GM21737 (cell line): Measurements from ENCODE around the gene GREM2.

Experiments
- ATAC-seq: cut with Tn5 transposase; IDR thresholded peaks from one replicate; pipeline ENCODE4 v1.9.1; 2021; ENCODE audit warnings: mild to moderate bottlenecking, moderate library complexity; ENCODE audit not compliant: unreplicated experiment

GREM2 gene

GRCh38 chr1:240503036-240503435, 108.9 kb downstream of the GREM2 start:
- ATAC-seq, result no peak

- no peak for ATAC-seq
Measured at GRCh38 chr1:240501115-240501514, 110.8 kb downstream of the GREM2 start.

- no peak for ATAC-seq
Measured at GRCh38 chr1:240500647-240501046, 111.3 kb downstream of the GREM2 start.

- ATAC-seq, result no peak
Measured at GRCh38 chr1:240499012-240499411, 112.9 kb downstream of the GREM2 start.

GRCh38 chr1:240498335-240498734, 113.6 kb downstream of the GREM2 start:
- ATAC-seq, result no peak

GRCh38 chr1:240497908-240498307, 114.0 kb downstream of the GREM2 start:
- ATAC-seq, result no peak

- no peak for ATAC-seq
Measured at GRCh38 chr1:240496941-240497340, 115.0 kb downstream of the GREM2 start.

- ATAC-seq, result no peak
Measured at GRCh38 chr1:240496356-240496755, 115.6 kb downstream of the GREM2 start.

GRCh38 chr1:240495601-240496000, 116.4 kb downstream of the GREM2 start:
- no peak for ATAC-seq

- ATAC-seq, result no peak
Measured at GRCh38 chr1:240492832-240493440, 119.0 kb downstream of the GREM2 start.

- no peak for ATAC-seq
Measured at GRCh38 chr1:240491796-240492195, 120.2 kb downstream of the GREM2 start.

- ATAC-seq, result no peak
Measured at GRCh38 chr1:240491156-240491555, 120.8 kb downstream of the GREM2 start.

GRCh38 chr1:240487493-240487892, 124.5 kb downstream of the GREM2 start:
- no peak for ATAC-seq

- no peak for ATAC-seq
Measured at GRCh38 chr1:240486611-240487010, 125.3 kb downstream of the GREM2 start.

GRCh38 chr1:240484804-240485443, 127.0 kb downstream of the GREM2 start:
- no peak for ATAC-seq

- ATAC-seq, result no peak
Measured at GRCh38 chr1:240478536-240478935, 133.4 kb downstream of the GREM2 start.

- ATAC-seq, result no peak
Measured at GRCh38 chr1:240475832-240476231, 136.1 kb downstream of the GREM2 start.

GRCh38 chr1:240474133-240474614, 137.8 kb downstream of the GREM2 start:
- ATAC-seq, result no peak

GRCh38 chr1:240468656-240469055, 143.3 kb downstream of the GREM2 start:
- ATAC-seq, result no peak

- ATAC-seq, result no peak
Measured at GRCh38 chr1:240467895-240468294, 144.1 kb downstream of the GREM2 start.

- no peak for ATAC-seq
Measured at GRCh38 chr1:240466509-240466908, 145.4 kb downstream of the GREM2 start.

GRCh38 chr1:240465531-240465940, 146.4 kb downstream of the GREM2 start:
- no peak for ATAC-seq

- ATAC-seq, result no peak
Measured at GRCh38 chr1:240464099-240464498, 147.9 kb downstream of the GREM2 start.
